Measurements from ENCODE around the gene PCDHB14.

DNA sequence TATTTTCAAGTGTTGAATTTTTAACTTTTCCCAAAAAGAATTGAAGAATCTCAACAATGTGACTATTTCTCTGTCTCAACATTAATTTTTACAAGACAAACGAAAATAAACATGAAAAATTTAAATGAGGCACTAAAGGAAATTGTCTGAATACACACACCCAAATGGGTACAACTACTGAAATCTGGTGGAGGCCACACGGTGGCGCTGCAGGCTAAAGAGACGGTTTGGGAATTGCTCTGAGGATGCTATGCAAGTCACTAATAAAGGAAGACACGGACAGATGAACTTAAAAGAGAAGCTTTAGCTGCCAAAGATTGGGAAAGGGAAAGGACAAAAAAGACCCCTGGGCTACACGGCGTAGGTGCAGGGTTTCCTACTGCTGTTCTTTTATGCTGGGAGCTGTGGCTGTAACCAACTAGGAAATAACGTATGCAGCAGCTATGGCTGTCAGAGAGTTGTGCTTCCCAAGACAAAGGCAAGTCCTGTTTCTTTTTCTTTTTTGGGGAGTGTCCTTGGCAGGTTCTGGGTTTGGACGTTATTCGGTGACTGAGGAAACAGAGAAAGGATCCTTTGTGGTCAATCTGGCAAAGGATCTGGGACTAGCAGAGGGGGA lies 30.9 kb upstream of the PCDHB14 start, which contains the start of gene PCDHB10:
- TF ChIP-seq CTCF (IDR thresholded peaks at IDR 0.05) (peak in 2 of 6 experiments; percentile 8 to 20), POLR2A (IDR thresholded peaks at IDR 0.05) (no peak), POLR2AphosphoS5 (IDR thresholded peaks at IDR 0.05) (no peak), EP300 (IDR thresholded peaks at IDR 0.05) (no peak)

Measured in upper lobe of left lung (tissue), 4 donors.